Immature natural killer cell (primary cell): ENCODE measurements around the gene RASGRP1. TPM values are rescaled to one million over a fixed set of nuclear protein-coding genes. Genes with fewer than 3 reads are reported as not detected.
A peak's percentile ranks its signal among the peaks of the same experiment; 100 is the strongest.

Experiments
- DNase-seq, 3 donors: peaks; one replicate each; pipeline ENCODE4 v3.0.0; 2022; ENCODE audit warnings: mixed read lengths in 1 of 3
- H3K27ac Mint-ChIP-seq, 6 donors: one replicate each; pipeline ENCODE4 v1.8.0; 2020; ENCODE audit warnings: mixed read lengths in 6 of 6, mild to moderate bottlenecking in 5 of 6, inconsistent platforms in 4 of 6, moderate library complexity in 3 of 6
- H3K27me3 Mint-ChIP-seq, 3 donors: one replicate each; pipeline ENCODE4 v1.8.0; 2020 to 2021; ENCODE audit warnings: low read depth in 3 of 3, mild to moderate bottlenecking in 3 of 3, mixed read lengths in 3 of 3, moderate library complexity in 3 of 3, inconsistent platforms in 1 of 3
- H3K36me3 Mint-ChIP-seq, 3 donors: one replicate each; pipeline ENCODE4 v1.8.0; 2020; ENCODE audit warnings: mixed read lengths in 3 of 3, inconsistent platforms in 2 of 3, mild to moderate bottlenecking in 2 of 3
- H3K4me1 Mint-ChIP-seq, 2 donors: one replicate each; pipeline ENCODE4 v1.8.0; 2020; ENCODE audit warnings: inconsistent platforms in 2 of 2, mild to moderate bottlenecking in 2 of 2, mixed read lengths in 2 of 2, moderate library complexity in 1 of 2
- H3K4me3 Mint-ChIP-seq, 5 donors: one replicate each; pipeline ENCODE4 v1.8.0; 2020; ENCODE audit warnings: mild to moderate bottlenecking in 5 of 5, mixed read lengths in 5 of 5, inconsistent platforms in 3 of 5, moderate library complexity in 3 of 5
- H3K9me3 Mint-ChIP-seq, 6 donors: one replicate each; pipeline ENCODE4 v1.8.0; 2020; ENCODE audit warnings: mild to moderate bottlenecking in 6 of 6, mixed read lengths in 6 of 6, inconsistent platforms in 4 of 6, moderate library complexity in 3 of 6
- polyA plus RNA-seq, 3 donors: library from polyadenylated mRNA; unstranded; fragments of 300-500 nt; fragmentation: Illumina TruSeq; gene quantifications; one replicate each; pipeline ENCODE4 v1.2.3, GENCODE V29; 2021

The RASGRP1 gene
- polyA plus RNA-seq, 3 donors from 2014 or later, result 21.9 to 63.9 (median 22.7) TPM

DNA sequence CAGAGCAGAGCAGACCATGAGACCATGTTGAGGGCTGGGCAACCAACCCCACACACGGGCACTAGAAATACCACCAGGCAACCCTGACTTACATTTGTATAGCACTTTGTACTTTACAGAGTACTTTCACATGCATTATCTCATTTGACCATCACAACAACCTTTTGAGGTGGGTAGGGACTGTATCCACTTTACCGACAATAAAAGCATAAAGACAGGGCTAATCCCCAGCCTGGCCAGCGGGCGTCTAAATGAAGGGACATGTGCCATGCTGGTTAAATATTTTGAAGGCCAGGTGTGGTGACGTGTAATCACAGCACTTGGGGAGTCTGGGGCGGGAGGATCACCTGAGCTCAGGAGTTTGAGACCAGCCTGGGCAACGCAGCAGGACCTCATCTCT is 23.6 kb downstream of the RASGRP1 start:
- Mint-ChIP-seq H3K27me3 (peaks cover 0 to 1% (median 0%) of the 10 kb centered on the region in 3 donors), H3K36me3 (peaks cover 0 to 6% (median 2%) of the 10 kb centered on the region in 3 donors), H3K4me1 (peaks cover 92 to 98% of the 10 kb centered on the region in 2 donors), H3K9me3 (no peaks in the 10 kb centered on the region), H3K27ac (peak overlapping the region; percentile 17 to 86 (median 59)), H3K4me3 (peak overlapping the region in 4 of 5 donors; percentile 13 to 63 (median 42))
- no peak for DNase-seq

DNA sequence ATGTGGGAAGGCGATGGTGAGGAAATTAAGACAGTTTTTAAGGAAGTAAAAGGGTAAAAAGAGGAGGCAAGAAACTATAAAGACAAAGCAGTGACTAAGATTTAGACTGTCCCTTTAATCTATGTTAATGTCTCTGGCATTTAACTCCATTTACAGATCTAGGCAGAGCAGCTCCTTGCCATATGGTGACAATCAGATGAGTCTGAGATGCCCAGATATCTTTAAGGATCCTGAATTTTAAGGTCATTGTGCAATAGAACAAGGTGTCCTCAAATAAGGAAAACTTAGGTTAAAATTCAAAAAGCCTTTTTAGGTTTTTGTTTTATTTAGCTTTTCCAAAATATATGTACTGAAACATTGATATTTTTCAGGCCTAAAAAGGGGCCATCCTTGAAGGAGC is 24.1 kb downstream of the RASGRP1 start:
- Mint-ChIP-seq H3K4me3 (peak overlapping the region in 4 of 5 donors; percentile 1 to 52 (median 39)), H3K9me3 (no peaks in the 10 kb centered on the region), H3K27me3 (peaks cover 0 to 1% (median 0%) of the 10 kb centered on the region in 3 donors), H3K4me1 (peaks cover 96 to 98% of the 10 kb centered on the region in 2 donors), H3K36me3 (peaks cover 0 to 9% (median 7%) of the 10 kb centered on the region in 3 donors), H3K27ac (peak overlapping the region; percentile 17 to 87 (median 54))
- DNase-seq, result no peak

GRCh38 chr15:38539008-38539343 is 25.6 kb downstream of the RASGRP1 start:
- peak overlapping the region; percentile 66 to 93 (median 88) for H3K27ac Mint-ChIP-seq

GRCh38 chr15:38538328-38539007 is 26.1 kb downstream of the RASGRP1 start:
- Mint-ChIP-seq H3K36me3 (peaks cover 0 to 8% (median 5%) of the 10 kb centered on the region in 3 donors), H3K4me1 (peaks cover 96 to 98% of the 10 kb centered on the region in 2 donors), H3K27ac (peak overlapping the region; percentile 66 to 93 (median 88)), H3K4me3 (peak overlapping the region; percentile 58 to 87 (median 72)), H3K9me3 (no peaks in the 10 kb centered on the region), H3K27me3 (no peaks in the 10 kb centered on the region)
- peak in 1 of 3 donors; percentile 19 for DNase-seq

More at GRCh38 chr15:38539008-38539343, 25.6 kb downstream of the RASGRP1 start:
- Mint-ChIP-seq H3K36me3 (peaks cover 0 to 8% (median 6%) of the 10 kb centered on the region in 3 donors), H3K27me3 (peaks cover 0 to 1% (median 0%) of the 10 kb centered on the region in 3 donors), H3K4me3 (peak overlapping the region; percentile 58 to 87 (median 72)), H3K9me3 (no peaks in the 10 kb centered on the region), H3K4me1 (peaks cover 96 to 98% of the 10 kb centered on the region in 2 donors)
- DNase-seq, result no peak

DNA sequence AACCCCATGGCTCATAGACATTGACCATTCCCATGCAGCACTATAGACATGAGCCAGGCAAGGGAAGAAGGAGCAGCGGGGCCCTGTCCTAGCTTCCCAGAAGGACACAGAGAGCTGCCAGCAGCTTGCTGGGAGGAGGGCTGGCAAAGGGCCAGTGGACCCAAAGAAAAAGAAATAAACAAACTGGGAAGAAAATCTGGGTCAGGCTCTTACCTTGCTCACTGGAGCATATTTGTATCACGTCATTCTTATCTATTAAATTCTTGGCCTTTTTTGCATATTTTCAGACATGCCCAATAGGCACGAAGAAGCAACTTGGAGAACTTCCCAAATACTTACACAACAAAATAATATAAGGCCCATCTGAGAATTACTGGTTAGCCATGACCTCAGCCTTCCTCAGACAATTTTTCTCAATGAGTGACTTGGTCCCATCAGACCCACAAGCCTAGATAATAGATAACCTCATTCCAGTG is 28.4 kb downstream of the RASGRP1 start:
- H3K27me3 Mint-ChIP-seq, result no peaks in the 10 kb centered on the region
- H3K27ac Mint-ChIP-seq, result peak overlapping the region; percentile 32 to 86 (median 68)
- no peaks in the 10 kb centered on the region for H3K9me3 Mint-ChIP-seq
- peaks cover 3 to 8% (median 5%) of the 10 kb centered on the region in 3 donors for H3K36me3 Mint-ChIP-seq
- H3K4me3 Mint-ChIP-seq, result no peak overlapping the region
- DNase-seq, result no peak
- H3K4me1 Mint-ChIP-seq, result peaks cover 96 to 100% of the 10 kb centered on the region in 2 donors

DNA sequence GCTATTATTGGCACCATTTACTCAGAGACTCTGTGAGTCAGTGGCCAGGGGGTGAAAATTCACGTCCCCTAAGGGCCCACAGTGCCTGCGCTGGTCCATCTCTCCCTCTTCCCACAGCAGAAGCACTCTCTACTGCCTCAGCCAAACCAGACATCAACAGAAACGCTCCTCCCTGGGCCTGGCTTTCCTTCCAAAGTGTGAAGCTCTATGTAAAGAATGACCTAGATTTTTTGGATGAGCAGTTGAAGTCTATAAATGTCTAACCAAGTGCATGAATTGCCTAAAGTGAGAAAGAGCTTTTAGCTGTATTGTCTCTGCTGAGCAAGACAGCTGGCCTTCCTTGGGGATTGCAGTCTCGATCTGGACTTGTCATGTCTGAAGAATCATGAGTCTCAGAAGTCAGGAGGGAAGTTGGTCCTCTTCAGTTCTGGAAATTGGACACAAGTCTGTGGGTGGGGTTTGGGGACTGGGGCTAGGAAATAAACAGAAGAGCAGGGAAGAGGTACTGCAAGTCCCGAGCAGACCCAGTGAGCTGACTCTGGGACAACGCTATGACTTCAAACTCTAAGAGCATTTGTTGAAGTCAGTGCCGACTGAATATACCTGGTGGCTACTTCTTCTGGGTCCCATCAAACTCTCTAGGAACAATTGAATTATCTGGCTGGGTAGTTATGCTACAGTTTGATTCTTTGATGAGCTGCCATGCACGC is 29.0 kb downstream of the RASGRP1 start:
- H3K27me3 Mint-ChIP-seq, result no peaks in the 10 kb centered on the region
- H3K36me3 Mint-ChIP-seq, result peaks cover 3 to 8% (median 5%) of the 10 kb centered on the region in 3 donors
- peaks cover 92 to 100% of the 10 kb centered on the region in 2 donors for H3K4me1 Mint-ChIP-seq
- H3K9me3 Mint-ChIP-seq, result no peaks in the 10 kb centered on the region
- peak overlapping the region in 2 of 5 donors; percentile 4 to 29 for H3K4me3 Mint-ChIP-seq
- peak overlapping the region; percentile 32 to 89 (median 83) for H3K27ac Mint-ChIP-seq
- DNase-seq, result no peak

- Mint-ChIP-seq H3K27me3 (no peaks in the 10 kb centered on the region), H3K4me1 (peaks cover 92 to 100% of the 10 kb centered on the region in 2 donors), H3K9me3 (no peaks in the 10 kb centered on the region), H3K4me3 (peak overlapping the region in 2 of 5 donors; percentile 2 to 30), H3K36me3 (peaks cover 3 to 8% (median 5%) of the 10 kb centered on the region in 3 donors), H3K27ac (peak overlapping the region; percentile 32 to 89 (median 82))
- no peak for DNase-seq
Observed at GRCh38 chr15:38534691-38535090, 29.9 kb downstream of the RASGRP1 start.

- Mint-ChIP-seq H3K9me3 (no peaks in the 10 kb centered on the region), H3K36me3 (peaks cover 3 to 8% (median 5%) of the 10 kb centered on the region in 3 donors), H3K27me3 (no peaks in the 10 kb centered on the region), H3K27ac (peak overlapping the region; percentile 32 to 91 (median 85)), H3K4me1 (peaks cover 91 to 100% of the 10 kb centered on the region in 2 donors), H3K4me3 (peak overlapping the region in 2 of 5 donors; percentile 55 to 67)
- DNase-seq, result no peak
Observed at GRCh38 chr15:38533926-38534325, 30.7 kb downstream of the RASGRP1 start.

- DNase-seq, result no peak
- Mint-ChIP-seq H3K27me3 (peaks cover 0 to 2% (median 0%) of the 10 kb centered on the region in 3 donors), H3K4me1 (peaks cover 90 to 100% of the 10 kb centered on the region in 2 donors), H3K27ac (peak overlapping the region; percentile 32 to 91 (median 85)), H3K36me3 (peaks cover 3 to 8% (median 5%) of the 10 kb centered on the region in 3 donors), H3K9me3 (no peaks in the 10 kb centered on the region), H3K4me3 (peak overlapping the region in 4 of 5 donors; percentile 13 to 67 (median 48))
Observed at GRCh38 chr15:38533416-38533915, 31.1 kb downstream of the RASGRP1 start.

DNA sequence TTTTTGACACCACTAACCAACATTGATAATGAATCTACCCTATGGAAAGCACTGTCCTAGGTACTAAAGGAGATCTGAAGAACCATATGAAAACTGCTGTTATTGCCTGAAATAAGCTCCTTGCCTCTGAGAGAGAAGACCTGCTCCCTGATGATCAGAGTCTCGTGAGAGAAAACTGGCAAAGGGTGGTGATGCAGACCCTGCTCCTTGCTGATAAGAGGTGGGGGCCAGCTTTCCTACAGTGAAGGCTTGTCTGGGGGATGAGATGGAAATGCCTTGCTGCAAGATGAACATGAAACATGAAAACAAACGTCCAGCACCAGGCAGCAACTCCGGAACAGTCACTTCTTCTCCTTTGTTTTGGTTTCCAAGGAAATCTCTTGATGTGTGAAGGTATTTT is 31.9 kb downstream of the RASGRP1 start:
- Mint-ChIP-seq H3K4me3 (peak overlapping the region in 4 of 5 donors; percentile 6 to 40 (median 16)), H3K4me1 (peaks cover 88 to 100% of the 10 kb centered on the region in 2 donors), H3K9me3 (no peaks in the 10 kb centered on the region), H3K27ac (peak overlapping the region; percentile 32 to 91 (median 85)), H3K27me3 (peaks cover 0 to 2% (median 0%) of the 10 kb centered on the region in 3 donors), H3K36me3 (peaks cover 3 to 8% (median 5%) of the 10 kb centered on the region in 3 donors)
- no peak for DNase-seq

- DNase-seq, result no peak
- no peaks in the 10 kb centered on the region for H3K9me3 Mint-ChIP-seq
- peak overlapping the region in 3 of 6 donors; percentile 20 to 74 (median 57) for H3K27ac Mint-ChIP-seq
- no peak overlapping the region for H3K4me3 Mint-ChIP-seq
- H3K36me3 Mint-ChIP-seq, result peaks cover 3 to 8% (median 5%) of the 10 kb centered on the region in 3 donors
- peaks cover 82 to 100% of the 10 kb centered on the region in 2 donors for H3K4me1 Mint-ChIP-seq
- peaks cover 0 to 3% (median 0%) of the 10 kb centered on the region in 3 donors for H3K27me3 Mint-ChIP-seq
Observed at GRCh38 chr15:38531509-38531908, 33.1 kb downstream of the RASGRP1 start.

DNA sequence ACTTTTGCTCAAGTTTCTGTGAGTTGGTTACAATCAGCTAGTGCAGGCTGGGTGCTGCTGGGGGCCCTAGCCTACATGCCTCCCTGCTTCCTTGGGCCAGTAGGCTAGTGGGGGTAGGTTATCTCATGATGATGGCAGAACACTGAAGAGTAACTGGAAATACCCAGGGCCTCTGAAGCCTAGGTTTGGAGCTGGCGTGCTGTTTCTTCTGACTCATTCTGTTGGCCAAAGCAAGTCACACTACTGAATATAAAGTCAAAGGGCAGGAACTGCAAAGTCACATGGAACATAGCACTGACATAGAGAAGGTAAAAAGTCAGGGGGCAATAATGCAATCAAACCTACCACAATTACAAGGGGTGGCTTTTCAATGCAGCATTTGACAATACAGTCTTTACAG is 34.5 kb downstream of the RASGRP1 start:
- DNase-seq, result no peak
- Mint-ChIP-seq H3K4me1 (peaks cover 70 to 100% of the 10 kb centered on the region in 2 donors), H3K36me3 (peaks cover 3 to 6% (median 5%) of the 10 kb centered on the region in 3 donors)

GRCh38 chr15:38528294-38528693 is 36.3 kb downstream of the RASGRP1 start:
- H3K27ac Mint-ChIP-seq, result peak overlapping the region in 3 of 6 donors; percentile 56 to 83 (median 60)

More for the DNA sequence above, 34.5 kb downstream of the RASGRP1 start:
- Mint-ChIP-seq H3K9me3 (no peaks in the 10 kb centered on the region), H3K4me3 (no peak overlapping the region), H3K27ac (peak overlapping the region; percentile 9 to 79 (median 70)), H3K27me3 (peaks cover 0 to 3% (median 0%) of the 10 kb centered on the region in 3 donors)

More at GRCh38 chr15:38528294-38528693, 36.3 kb downstream of the RASGRP1 start:
- H3K4me1 Mint-ChIP-seq, result peaks cover 56 to 82% of the 10 kb centered on the region in 2 donors
- peaks cover 0 to 3% (median 1%) of the 10 kb centered on the region in 3 donors for H3K27me3 Mint-ChIP-seq
- no peaks in the 10 kb centered on the region for H3K9me3 Mint-ChIP-seq
- peaks cover 3 to 14% (median 8%) of the 10 kb centered on the region in 3 donors for H3K36me3 Mint-ChIP-seq
- H3K4me3 Mint-ChIP-seq, result peak overlapping the region in 1 of 5 donors; percentile 17
- DNase-seq, result no peak
